Tracheal epithelial cell (primary cell): ENCODE measurements around the gene TTYH1. TPM values are rescaled to one million over a fixed set of nuclear protein-coding genes. Genes with fewer than 3 reads are reported as not detected.

Experiments used
- total RNA-seq: library from RNA; depleted of rRNA; stranded (reverse); fragments of >200 nt; gene quantifications from 2 replicates; pipeline ENCODE4 v1.2.1, GENCODE V29; 2014

TTYH1 gene
- total RNA-seq, result not detected in 2 replicates

DNA sequence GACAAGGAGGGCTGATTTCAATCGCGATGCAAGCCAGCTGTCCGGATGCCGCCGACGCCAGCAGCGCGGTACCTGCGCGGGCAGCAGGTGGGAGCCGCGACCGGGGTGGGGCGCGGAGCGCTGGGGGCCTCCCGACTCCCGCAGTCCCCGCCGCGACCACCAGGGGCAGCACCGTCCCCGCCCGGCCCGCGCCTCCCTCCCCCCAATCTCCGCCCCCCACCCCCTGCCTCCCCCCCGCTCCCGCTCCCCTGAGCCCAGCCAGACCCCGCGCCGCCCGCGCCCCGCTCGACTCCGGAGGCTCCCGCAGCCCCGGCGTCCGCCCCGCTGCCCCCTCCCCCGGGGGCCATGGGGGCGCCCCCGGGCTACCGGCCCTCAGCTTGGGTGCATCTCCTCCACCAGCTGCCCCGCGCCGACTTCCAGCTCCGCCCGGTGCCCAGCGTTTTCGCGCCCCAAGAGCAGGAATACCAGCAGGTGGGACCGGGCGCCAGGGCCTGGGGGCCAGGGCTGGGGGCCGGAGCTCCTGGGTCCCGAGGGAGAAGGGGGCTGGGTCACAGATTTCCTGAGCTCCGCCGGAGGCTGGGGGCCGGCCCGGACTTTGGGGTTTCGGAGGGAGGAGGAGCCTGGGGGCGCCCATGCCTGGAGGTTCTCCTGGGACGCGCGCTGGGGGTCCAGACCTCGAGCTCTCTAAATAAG lies at the start of gene TTYH1:
TTYH1 (plus strand) TSS at position 257 of the 693 bp plus-strand sequence; CDS start at position 346, 89 bp downstream.

DNA sequence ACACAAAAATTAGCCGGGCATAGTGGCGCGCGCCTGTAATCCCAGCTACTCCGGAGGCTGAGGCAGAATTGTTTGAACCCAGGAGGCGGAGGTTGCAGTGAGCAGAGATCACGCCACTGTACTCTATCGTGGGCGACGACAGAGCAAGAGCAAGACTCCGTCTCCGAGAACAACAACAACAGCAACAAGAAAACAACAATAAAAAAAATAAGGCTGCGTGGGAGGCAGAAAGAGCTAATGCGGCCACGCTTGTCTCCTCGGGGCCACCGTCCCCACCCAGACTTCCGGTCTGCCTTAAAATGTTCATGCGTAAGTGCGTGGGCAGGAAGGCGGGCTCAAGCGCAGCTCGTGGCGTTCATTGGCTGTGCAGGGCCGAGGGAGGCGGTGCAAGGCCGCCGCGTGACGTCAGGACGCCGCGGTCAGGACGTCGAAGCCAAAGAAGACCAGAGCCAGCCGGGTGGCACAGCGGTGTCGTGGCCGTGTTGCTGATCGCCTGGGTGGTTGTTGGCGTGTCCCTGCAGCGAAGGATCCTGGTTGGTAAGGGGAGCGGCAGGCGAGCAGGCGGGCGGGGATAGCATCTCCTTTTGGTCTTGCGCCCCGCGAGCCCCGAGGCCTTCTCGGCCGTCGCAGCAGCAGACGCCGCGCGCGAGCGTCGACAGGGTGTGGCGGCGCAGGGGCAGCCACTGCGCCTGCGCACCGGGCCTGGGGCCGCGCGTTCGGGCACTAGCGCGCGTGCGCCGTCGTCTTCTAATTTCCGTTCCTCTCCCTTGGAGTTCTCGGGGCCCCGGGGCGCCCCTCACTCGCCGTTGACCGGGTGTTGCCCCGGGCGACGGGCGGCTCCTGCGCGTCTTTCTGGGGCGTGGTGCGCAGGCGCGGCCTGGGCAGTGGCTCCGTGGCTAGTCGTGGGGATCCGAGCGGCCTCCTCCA lies 33.8 kb downstream of the TTYH1 start, which contains the start of gene LENG8:
LENG8 (plus strand) TSS at position 426 of the 927 bp plus-strand sequence. CDS start 2,146 bp downstream, outside the sequence.

DNA sequence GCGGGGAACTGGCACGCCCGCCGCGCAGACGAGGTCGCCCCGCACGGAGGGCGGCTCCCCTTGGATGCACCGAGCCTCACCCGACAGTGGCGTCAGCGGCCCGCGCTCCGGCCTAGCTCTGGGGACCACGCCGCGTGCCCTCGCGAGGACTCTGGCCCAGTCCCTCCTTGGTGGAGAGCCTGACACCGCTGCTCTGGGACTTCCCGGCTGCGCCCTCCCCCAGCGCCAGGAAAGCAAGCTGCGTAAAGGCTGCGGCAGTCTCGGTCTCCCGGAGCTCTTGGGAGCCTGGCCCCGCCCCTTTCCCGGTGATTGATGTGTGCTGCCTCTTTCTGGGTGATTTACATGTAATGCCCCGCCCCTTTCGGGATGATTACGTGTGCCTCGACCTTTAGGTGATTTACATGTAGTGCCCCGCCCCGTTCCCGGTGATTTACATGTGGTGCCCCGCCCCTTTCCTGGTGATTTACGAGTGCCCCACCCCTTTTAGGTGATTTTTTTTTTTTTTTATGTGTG lies 48.3 kb downstream of the TTYH1 start, which contains the start of gene LENG9:
LENG9 (minus strand) TSS at position 248 of the 513 bp plus-strand sequence. CDS start 252 bp downstream, outside the sequence.

DNA sequence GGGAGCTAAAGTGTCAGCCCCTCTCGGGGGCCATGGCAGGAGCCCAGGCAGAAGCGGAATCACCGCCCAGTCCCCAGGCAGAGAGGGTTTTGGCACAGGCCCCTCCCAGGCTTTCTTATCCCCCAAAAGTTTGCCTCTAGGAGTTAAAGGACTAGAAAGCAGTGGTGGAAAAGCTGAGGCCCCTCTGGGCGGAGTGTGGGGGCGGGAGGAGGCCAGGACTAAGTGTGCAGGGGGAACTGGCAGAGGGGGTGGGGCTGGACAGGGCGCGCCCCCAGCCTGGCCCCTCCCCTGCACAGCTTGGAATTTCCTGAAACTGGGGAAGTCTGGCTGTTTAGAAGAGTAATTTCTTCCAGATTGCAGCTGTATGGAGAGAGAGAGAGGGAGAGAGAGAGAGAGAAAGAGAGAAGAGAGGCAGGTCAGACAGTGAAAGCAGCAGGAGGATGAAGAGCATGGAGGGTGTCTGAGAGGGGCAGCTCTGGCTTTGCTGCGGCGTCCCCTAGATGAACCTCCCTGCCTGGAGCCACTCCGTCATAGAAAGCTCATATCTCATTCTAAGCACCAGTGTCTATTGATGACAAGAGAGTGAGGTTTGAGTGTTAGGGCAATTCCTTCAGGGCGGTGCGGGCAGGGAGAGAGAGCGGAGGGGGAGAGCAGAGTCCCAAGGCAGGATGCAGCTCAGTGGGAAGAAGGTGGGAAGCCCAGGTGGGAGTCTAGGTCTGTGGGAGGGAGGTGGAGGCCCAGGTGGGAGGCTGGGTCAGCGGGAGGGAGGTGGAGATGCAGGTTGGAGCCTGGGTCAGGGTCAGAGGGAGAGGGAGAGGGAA lies 58.0 kb downstream of the TTYH1 start, which contains the start of gene CDC42EP5:
CDC42EP5 (minus strand) TSS at position 226 of the 821 bp plus-strand sequence. CDS start 7,749 bp downstream, outside the sequence.

Other genes starting within 250 kb of the TTYH1 start
- 32.5 and 38.2 TPM in 2 replicates for gene TMC4, start 242.3 kb upstream of the TTYH1 start, total RNA-seq
- 19.2 and 30.1 TPM in 2 replicates for gene MBOAT7, start 225.9 kb upstream of the TTYH1 start, total RNA-seq
- 118 and 129 TPM in 2 replicates for gene TSEN34, start 224.2 kb upstream of the TTYH1 start, total RNA-seq
- gene RPS9, start 214.6 kb upstream of the TTYH1 start, total RNA-seq, result 2,554 and 3,066 TPM in 2 replicates
- not detected in 2 replicates for gene LILRB3, start 192.5 kb upstream of the TTYH1 start, total RNA-seq
- not detected in 2 replicates for gene LILRA6, start 172.7 kb upstream of the TTYH1 start, total RNA-seq
- gene LILRB5, start 158.2 kb upstream of the TTYH1 start, total RNA-seq, result not detected in 2 replicates
- not detected in 2 replicates for gene LILRB2, start 134.4 kb upstream of the TTYH1 start, total RNA-seq
- gene LILRA5, start 102.3 kb upstream of the TTYH1 start, total RNA-seq, result not detected in 2 replicates
- gene LILRA4, start 76.3 kb upstream of the TTYH1 start, total RNA-seq, result not detected in 2 replicates
- gene LAIR1, start 50.5 kb upstream of the TTYH1 start, total RNA-seq, result under 0.01 TPM in 1 of 2 replicates, not detected in the other
- 11.5 and 16.4 TPM in 2 replicates for gene LENG8, start 33.7 kb downstream of the TTYH1 start, total RNA-seq
- gene LENG9, start 48.3 kb downstream of the TTYH1 start, total RNA-seq, result 15.4 and 24.5 TPM in 2 replicates
- gene CDC42EP5, start 57.8 kb downstream of the TTYH1 start, total RNA-seq, result 24.9 and 84.8 TPM in 2 replicates
- not detected in 2 replicates for gene LAIR2, start 87.4 kb downstream of the TTYH1 start, total RNA-seq
- not detected in 2 replicates for gene LILRA2, start 158.3 kb downstream of the TTYH1 start, total RNA-seq
- gene LILRA1, start 178.2 kb downstream of the TTYH1 start, total RNA-seq, result not detected in 2 replicates
- gene LILRB1, start 215.0 kb downstream of the TTYH1 start, total RNA-seq, result not detected in 2 replicates
- under 0.01 TPM in 1 of 2 replicates, not detected in the other for gene LILRB4, start 247.5 kb downstream of the TTYH1 start, total RNA-seq